Breast epithelium (tissue), 3 donors: ENCODE results near the gene NUCB2.

Source experiments
- CTCF ChIP-seq, 3 donors: fragments of 450-650 bp; IDR thresholded peaks; one replicate each; pipeline ENCODE4 v1.5.1; 2016 to 2017; ENCODE audit warnings: antibody characterized with exemption in 3 of 3, mild to moderate bottlenecking in 3 of 3, moderate library complexity in 3 of 3
- POLR2A ChIP-seq: fragments of 450-650 bp; IDR thresholded peaks from one replicate; pipeline ENCODE4 v1.6.1; 2016; ENCODE audit warnings: antibody characterized with exemption, mild to moderate bottlenecking, moderate library complexity

- TF ChIP-seq CTCF (IDR thresholded peaks at IDR 0.05) (no peak), POLR2A (peak; percentile 29)
Observed at GRCh38 chr11:17276236-17277023, at the start of gene NUCB2.
